Activated CD4-positive, alpha-beta T cell treated with anti-CD3 and anti-CD28 coated beads, Interleukin-10, Interleukin-2, amounts not matched to agents 100 ng/mL and 50 ng/mL, durations not matched to agents 16 hours and 8 hours (primary cell): ENCODE data around the gene DNM1.

Experiments used
- DNase-seq: peaks from one replicate; pipeline ENCODE4 v3.0.0-alpha.2; 2020

Gene DNM1

GRCh38 chr9:128203024-128203706 lies at the start of gene DNM1:
Gene DNM1, plus strand, starts transcription at chr9:128203379. Its CDS starts 92 bp downstream, at chr9:128203471.
- peak; percentile 77 for DNase-seq

GRCh38 chr9:128153947-128154695 lies 49.1 kb upstream of the DNM1 start:
- DNase-seq = no peak

DNA sequence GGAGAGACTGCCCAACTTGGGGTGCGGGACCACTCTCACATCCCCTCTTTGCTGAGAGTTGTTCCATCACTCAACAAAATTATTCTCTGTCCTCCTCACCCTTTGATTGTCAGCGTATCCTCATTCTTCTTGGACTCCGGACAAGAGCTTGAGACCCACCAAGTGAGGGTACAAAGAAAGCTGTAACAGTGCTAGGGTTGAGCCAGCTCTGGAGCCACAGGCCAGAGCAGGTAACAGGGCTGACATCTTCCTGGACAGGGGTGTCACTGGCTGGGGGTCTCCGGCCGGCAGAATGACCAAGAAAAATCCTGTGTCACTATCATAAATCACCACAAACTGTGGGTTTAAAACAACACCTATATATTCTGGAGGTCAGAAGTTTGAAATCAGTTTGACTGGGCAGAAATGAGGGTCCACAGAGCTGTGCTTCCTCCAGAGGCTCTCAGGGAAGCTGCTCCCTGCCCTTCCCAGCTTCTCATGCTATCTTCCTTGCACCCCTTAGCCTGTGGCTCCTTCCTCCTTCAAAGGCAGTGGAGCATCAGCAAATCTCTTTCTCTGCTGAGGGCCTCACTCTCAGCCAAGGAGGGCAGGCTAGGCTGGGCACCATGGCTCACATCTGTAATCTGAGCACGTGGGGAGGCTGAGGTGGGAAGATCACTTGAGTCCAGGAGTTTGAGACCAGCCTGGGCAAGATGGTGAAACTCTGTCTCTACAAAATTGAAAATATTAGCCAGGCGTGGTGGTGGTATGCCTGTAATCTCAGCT lies 47.3 kb upstream of the DNM1 start:
- DNase-seq = no peak

DNA sequence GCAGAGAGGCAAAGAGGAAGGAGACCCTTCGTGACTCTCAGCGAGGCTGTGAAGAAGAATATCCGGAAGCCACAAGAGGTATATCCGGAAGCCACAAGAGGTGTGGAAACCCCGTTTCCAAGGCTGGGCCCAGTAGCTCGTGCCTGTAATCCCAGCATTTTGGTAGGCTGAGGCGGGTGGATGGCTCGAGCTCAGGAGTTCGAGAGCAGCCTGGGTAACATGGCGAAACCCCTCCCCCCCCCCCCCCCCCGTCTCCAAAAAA lies 43.7 kb upstream of the DNM1 start:
- DNase-seq = peak; percentile 70

- peak; percentile 96 for DNase-seq
These were observed 43.2 kb upstream of the DNM1 start, which contains the start of gene BBLN for GRCh38 chr9:128159784-128160602. Gene BBLN, plus strand, starts transcription at chr9:128160265. Its CDS starts 143 bp downstream, at chr9:128160408.

- DNase-seq = peak; percentile 49
These were observed 42.6 kb upstream of the DNM1 start for GRCh38 chr9:128160603-128160987.

DNA sequence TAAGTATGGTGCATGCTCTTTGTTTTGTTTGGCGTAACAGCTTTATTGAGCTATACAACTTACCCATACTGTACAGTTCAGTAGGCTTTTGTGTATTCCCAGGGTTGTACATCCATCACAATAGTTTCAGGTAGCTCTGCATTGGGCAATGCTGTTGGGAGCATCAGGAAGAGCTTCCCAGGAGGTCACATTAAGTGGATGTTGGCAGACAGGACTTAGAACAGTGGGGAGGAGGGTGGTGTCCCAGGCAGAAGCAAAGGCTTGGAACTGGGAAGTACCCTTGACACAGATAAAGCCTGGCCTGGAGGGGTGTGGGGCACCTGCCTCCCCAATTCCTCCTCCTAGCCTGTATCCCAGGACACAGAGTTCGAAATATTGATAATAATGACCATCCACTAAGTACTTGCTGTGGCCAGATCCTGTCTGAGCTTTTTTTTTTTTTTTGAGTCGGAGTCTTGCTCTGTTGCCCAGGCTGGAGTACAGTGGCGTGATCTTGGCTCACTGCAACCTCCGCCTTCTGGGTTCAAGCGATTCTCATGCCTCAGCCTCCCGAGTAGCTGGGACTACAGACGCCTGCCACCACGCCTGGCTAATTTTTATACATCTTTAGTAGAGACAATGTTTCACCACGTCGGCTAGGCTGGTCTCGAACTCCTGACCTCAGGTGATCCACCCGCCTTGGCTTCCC lies 41.8 kb upstream of the DNM1 start:
- no peak for DNase-seq

GRCh38 chr9:128162215-128163026 lies 40.8 kb upstream of the DNM1 start:
- no peak for DNase-seq

- no peak for DNase-seq
These were observed 40.1 kb upstream of the DNM1 start for GRCh38 chr9:128163027-128163515.

- DNase-seq = no peak
These were observed 39.5 kb upstream of the DNM1 start for GRCh38 chr9:128163523-128164306.

GRCh38 chr9:128164307-128164885 lies 38.8 kb upstream of the DNM1 start:
- no peak for DNase-seq

DNA sequence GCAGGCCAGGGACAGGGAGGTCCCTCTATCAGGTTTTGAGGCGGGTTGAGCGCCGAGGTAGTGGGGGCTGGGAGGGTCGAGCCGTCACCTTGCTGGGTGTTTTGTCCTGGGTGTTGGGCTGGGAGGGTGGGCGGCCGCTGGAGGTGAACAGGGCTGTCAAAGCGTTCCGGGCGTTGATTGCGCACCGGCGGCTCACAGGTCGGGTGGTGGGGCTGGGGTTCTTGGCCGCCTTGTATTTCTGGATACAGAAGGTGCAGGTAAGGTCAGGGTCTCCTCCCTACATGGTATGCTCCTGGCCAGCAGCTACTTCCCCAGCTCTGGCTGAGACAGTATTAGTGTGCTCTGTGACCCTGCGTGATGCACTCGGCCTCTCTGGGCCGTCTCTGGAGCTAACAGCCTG lies 37.0 kb upstream of the DNM1 start:
- no peak for DNase-seq

DNA sequence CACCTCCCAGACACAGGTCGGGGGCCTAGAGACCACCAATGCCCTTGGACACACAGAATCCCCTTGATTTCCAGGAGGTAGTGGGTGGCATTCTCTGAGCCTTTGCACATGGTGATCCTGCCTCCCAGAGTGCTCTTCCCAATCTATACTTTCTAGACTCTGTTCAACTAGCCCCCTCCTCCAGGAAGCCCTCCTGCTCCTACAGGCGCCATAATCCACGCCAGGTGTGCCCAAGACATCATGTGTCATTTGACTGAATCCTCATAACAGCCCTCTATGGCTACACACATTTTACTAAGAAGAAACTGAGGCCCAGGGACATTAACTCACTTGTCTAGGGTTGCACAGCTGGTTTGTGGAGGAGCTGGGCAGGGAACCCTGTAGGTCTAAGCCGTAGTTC lies 36.0 kb upstream of the DNM1 start:
- no peak for DNase-seq

- DNase-seq = no peak
These were observed 34.4 kb upstream of the DNM1 start for GRCh38 chr9:128168731-128169308.

- DNase-seq = no peak
These were observed 33.7 kb upstream of the DNM1 start for GRCh38 chr9:128169492-128169891.

DNA sequence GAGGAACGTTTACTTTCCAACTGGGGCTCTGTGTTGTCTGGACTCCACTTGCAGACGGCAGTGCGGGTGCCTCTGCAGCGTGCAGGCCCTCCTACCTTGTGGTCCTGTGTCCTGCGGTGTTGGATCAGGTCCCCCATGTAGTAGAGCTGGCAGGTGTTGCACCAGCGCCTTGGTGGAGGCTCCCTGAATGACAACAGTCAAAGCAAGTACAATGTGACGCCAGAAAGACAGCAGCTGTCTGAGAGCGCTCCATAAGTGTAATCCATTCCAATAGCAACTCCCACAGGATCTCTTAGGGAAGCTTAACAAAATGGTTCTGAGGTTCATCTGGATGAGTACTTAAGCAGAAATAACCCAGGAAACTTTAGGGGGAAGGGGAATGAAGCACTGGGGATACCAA lies 33.3 kb upstream of the DNM1 start:
- no peak for DNase-seq

GRCh38 chr9:128174062-128174461 lies 29.1 kb upstream of the DNM1 start:
- DNase-seq = no peak

- DNase-seq = no peak
These were observed 28.0 kb upstream of the DNM1 start for GRCh38 chr9:128175102-128175563.

DNA sequence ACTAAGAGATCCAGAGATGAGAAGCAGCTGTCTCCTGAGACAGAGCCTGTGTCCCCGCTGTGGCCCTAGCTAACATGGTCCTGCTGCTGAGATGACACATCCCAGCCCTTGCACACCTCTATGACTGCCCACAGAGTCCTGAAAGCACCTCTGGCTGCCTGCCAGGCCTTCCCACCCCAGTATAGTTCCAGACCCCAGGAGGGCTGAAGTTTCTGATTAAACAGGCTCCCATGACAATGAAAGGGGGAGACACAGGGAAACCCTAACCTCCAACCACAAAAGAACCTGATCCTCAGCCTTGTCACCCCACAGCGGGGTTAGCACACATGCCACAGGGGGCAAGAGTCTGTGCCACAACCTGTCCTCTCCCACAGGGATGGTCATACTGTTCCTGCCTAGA lies 27.5 kb upstream of the DNM1 start:
- DNase-seq = no peak
